ENCODE results near the gene SCEL.

The SCEL gene

DNA sequence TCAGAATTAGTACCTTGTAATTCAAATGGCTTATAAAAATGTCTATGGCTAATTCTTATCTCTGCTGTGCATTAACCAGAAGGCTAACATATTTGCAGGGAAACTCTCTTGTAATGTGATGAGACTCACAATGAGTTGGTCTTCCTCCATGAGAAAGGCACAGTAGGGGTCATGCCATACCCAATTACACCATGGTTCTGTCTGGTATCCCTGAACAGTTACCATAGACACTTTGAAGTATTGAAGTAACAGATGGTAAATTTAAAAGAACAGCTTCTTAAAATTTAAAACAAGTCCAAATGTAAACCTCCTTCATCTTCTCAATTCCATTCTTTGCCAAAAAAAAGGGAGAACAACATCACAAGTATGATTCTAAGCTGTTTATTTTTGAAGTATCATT, 139.3 kb downstream of the SCEL start:
- no peak for DNase-seq (ENCODE audit: low read depth)
- H3K4me3 ChIP-seq (ENCODE audit: low read depth, low read length): no peak overlapping the region
- TF ChIP-seq, protein P1, sequence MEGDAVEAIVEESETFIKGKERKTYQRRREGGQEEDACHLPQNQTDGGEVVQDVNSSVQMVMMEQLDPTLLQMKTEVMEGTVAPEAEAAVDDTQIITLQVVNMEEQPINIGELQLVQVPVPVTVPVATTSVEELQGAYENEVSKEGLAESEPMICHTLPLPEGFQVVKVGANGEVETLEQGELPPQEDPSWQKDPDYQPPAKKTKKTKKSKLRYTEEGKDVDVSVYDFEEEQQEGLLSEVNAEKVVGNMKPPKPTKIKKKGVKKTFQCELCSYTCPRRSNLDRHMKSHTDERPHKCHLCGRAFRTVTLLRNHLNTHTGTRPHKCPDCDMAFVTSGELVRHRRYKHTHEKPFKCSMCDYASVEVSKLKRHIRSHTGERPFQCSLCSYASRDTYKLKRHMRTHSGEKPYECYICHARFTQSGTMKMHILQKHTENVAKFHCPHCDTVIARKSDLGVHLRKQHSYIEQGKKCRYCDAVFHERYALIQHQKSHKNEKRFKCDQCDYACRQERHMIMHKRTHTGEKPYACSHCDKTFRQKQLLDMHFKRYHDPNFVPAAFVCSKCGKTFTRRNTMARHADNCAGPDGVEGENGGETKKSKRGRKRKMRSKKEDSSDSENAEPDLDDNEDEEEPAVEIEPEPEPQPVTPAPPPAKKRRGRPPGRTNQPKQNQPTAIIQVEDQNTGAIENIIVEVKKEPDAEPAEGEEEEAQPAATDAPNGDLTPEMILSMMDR (conservative IDR thresholded peaks at IDR 0.05; ENCODE audit: low read depth, low read length): no peak

DNA sequence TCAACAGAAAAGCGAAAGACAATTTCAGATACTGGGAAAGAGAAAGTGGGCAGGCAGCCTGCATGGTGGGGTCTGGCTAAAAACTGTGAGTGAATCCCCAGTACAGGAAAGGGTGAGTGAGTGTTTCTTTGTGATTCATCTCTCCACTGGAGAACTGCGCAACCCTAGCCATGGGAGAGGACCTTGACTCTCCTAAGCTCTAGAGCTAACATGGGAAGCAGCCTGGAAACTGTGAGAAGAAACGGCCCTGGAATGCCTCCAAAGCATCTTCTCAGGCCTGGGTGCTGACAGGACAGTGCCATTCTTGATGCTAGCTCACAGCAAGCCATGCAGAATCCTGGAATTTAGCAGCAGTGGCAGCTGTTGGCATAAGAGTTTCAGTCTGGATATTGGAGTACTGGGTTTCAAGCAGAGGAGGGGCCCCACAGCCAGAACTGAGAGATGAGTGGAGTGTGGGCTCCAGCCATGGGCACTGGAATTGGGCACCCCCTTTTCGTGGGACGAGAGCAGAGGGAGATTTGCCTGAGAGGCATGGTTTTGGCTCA, 143.3 kb downstream of the SCEL start:
- TF ChIP-seq, protein P1 (conservative IDR thresholded peaks at IDR 0.05; ENCODE audit: low read depth, low read length): no peak
- no peak overlapping the region for H3K4me3 ChIP-seq (ENCODE audit: low read depth, low read length)
- no peak for DNase-seq (ENCODE audit: low read depth)

DNA sequence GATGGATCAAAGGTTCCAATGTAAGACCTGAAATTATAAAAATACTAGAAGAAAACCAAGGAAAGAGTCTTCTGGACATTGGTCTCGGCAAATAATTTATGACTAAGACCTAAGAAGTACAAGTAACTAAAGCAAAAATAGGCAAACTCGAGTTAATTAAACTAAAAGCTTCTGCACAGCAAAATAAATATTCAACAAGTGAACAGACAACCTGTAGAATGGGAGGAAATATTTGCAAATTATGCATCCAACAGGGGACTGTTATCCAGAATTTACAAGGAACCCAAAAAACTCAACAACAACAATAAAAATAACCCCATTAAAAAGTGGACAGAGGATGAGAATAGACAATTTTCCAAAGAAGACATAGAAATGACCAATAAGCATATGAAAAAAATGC, 152.3 kb downstream of the SCEL start:
- TF ChIP-seq, protein P1 (conservative IDR thresholded peaks at IDR 0.05; ENCODE audit: low read depth, low read length): no peak
- H3K4me3 ChIP-seq (ENCODE audit: low read depth, low read length): no peak overlapping the region
- DNase-seq (ENCODE audit: low read depth): no peak

- no peak overlapping the region for H3K4me3 ChIP-seq (ENCODE audit: low read depth, low read length)
- TF ChIP-seq, protein P1 (conservative IDR thresholded peaks at IDR 0.05; ENCODE audit: low read depth, low read length): no peak
- no peak for DNase-seq (ENCODE audit: low read depth)
These were observed 156.4 kb downstream of the SCEL start for GRCh38 chr13:77691871-77692270.

DNA sequence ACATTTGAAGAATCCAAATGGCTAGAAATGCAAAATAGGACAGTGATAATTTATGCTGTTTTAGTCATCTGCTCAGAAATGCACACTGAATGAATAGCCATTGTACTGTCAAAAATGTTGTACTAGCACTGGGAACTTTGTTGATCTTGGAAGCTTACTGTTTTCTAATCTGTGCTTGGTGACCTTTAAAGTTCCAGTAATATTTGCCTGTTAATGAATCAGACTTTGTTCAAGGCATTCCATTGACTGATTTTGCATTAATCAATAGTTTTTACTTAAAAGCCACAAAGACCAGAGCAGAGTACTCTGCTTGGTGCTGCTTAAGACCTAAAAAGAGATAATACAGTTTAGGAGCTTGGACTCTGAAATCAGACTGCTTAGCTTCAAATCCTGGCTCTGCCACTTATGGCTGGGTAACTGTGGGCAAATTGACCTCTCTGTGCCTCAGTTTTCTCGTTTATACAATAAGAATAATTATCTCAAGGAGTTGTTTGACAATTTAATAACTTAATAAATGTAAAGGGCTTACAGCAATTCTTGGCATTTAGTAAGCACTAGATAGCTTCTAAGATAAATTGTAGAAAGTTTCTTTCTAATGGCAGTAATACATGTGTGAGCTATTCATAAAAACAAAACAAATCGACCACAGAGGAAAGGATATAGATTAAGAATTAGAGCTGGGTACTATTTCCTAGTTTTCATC, 157.4 kb downstream of the SCEL start:
- TF ChIP-seq, protein P1 (conservative IDR thresholded peaks at IDR 0.05; ENCODE audit: low read depth, low read length): no peak
- no peak for DNase-seq (ENCODE audit: low read depth)
- H3K4me3 ChIP-seq (ENCODE audit: low read depth, low read length): no peak overlapping the region

GRCh38 chr13:77693449-77693940, 158.0 kb downstream of the SCEL start:
- DNase-seq (ENCODE audit: low read depth): no peak
- no peak overlapping the region for H3K4me3 ChIP-seq (ENCODE audit: low read depth, low read length)
- TF ChIP-seq, protein P1 (conservative IDR thresholded peaks at IDR 0.05; ENCODE audit: low read depth, low read length): no peak

Data from choroid plexus epithelial cell (primary cell).